H1 (cell line): ENCODE results near the gene CTXN1. TPM values are rescaled to one million over a fixed set of nuclear protein-coding genes. Genes with fewer than 3 reads are reported as not detected.

ENCODE experiments used
- CTCF ChIA-PET: fragments of 300-600 bp; sonication (Branson Sonifier 250); formaldehyde crosslinking; loops from one replicate; lab custom pipeline; 2021; ENCODE audit not compliant: partially characterized antibody; lab: Charles Lee
- POLR2A ChIA-PET: fragments of 300-600 bp; sonication (Branson Sonifier 250); formaldehyde crosslinking; loops from one replicate; lab custom pipeline; 2021; ENCODE audit warnings: inconsistent platforms; ENCODE audit not compliant: partially characterized antibody; lab: Charles Lee
- DNase-seq, 2 experiments: peaks; one replicate each; pipeline versions ENCODE4 v3.0.0 to v3.0.0-alpha.2; 2010 to 2022; ENCODE audit warnings: low spot score in 2 of 2, low read depth in 1 of 2, mixed read lengths in 1 of 2
- FAIRE-seq: peaks from 2 replicates; lab custom pipeline; 2011; peaks lifted over from hg19 to GRCh38; lab: Jason Lieb, UNC
- H2AFZ ChIP-seq: 2 replicates; pipeline ENCODE4 v1.8.1; 2012; ENCODE audit warnings: low read length, inconsistent platforms
- H2AK5ac ChIP-seq: 2 replicates; pipeline ENCODE4 v1.6.1; 2013; ENCODE audit warnings: low read depth, low read length
- H2BK120ac ChIP-seq: replicated peaks from 2 replicates; pipeline ENCODE3; 2013; ENCODE audit warnings: low read depth, low read length, inconsistent platforms
- H2BK12ac ChIP-seq: 2 replicates; pipeline ENCODE4 v1.6.1; 2013; ENCODE audit warnings: low read depth, low read length
- H2BK15ac ChIP-seq: 2 replicates; pipeline ENCODE4 v1.6.1; 2013; ENCODE audit warnings: low read length
- H2BK20ac ChIP-seq: 2 replicates; pipeline ENCODE4 v1.6.1; 2013; ENCODE audit warnings: low read length
- H2BK5ac ChIP-seq: 2 replicates; pipeline ENCODE4 v1.6.1; 2013; ENCODE audit warnings: low read depth, low read length
- H3K14ac ChIP-seq: 2 replicates; pipeline ENCODE4 v1.6.1; 2013; ENCODE audit warnings: inconsistent platforms; ENCODE audit not compliant: insufficient read length
- H3K18ac ChIP-seq: 2 replicates; pipeline ENCODE4 v1.6.1; 2013; ENCODE audit warnings: low read length; ENCODE audit errors: extremely low read depth
- H3K23ac ChIP-seq: 2 replicates; pipeline ENCODE4 v1.6.1; 2013; ENCODE audit warnings: inconsistent platforms; ENCODE audit not compliant: insufficient read length
- H3K23me2 ChIP-seq: 2 replicates; pipeline ENCODE4 v1.6.1; 2013; ENCODE audit warnings: low read depth, low read length
- H3K27ac ChIP-seq: 2 replicates; pipeline ENCODE4 v1.6.1; 2011; ENCODE audit warnings: low read depth, low read length, inconsistent platforms
- H3K27me3 ChIP-seq, 4 experiments: replicated peaks in 1 of 4; 1 replicate in 1 of 4; 2 replicates in 3 of 4; pipeline versions ENCODE4 v1.6.1 to v1.8.1; 2011 to 2013; ENCODE audit warnings: low read length in 3 of 4, mild to moderate bottlenecking in 3 of 4, inconsistent platforms in 2 of 4, mixed read lengths in 2 of 4, moderate library complexity in 1 of 4; ENCODE audit not compliant: control insufficient read depth in 3 of 4, insufficient read depth in 3 of 4; ENCODE audit errors: extremely low read depth in 1 of 4
- H3K36me3 ChIP-seq, 4 experiments: 2 replicates each; pipeline versions ENCODE4 v1.6.1 to v1.8.1; 2011 to 2013; ENCODE audit warnings: mild to moderate bottlenecking in 4 of 4, low read length in 3 of 4, moderate library complexity in 2 of 4, control low read depth in 1 of 4, inconsistent platforms in 1 of 4; ENCODE audit not compliant: insufficient read depth in 4 of 4, control insufficient read depth in 2 of 4
- H3K4ac ChIP-seq: replicated peaks from 2 replicates; pipeline ENCODE3; 2013; ENCODE audit warnings: low read length, low read depth, mixed read lengths, inconsistent platforms; ENCODE audit not compliant: insufficient read length
- H3K4me1 ChIP-seq, 4 experiments: replicated peaks in 1 of 4; 1 replicate in 1 of 4; 2 replicates in 3 of 4; pipeline versions ENCODE4 v1.6.1 to v1.8.1; 2011 to 2013; ENCODE audit warnings: low read length in 3 of 4, inconsistent platforms in 2 of 4, mixed read lengths in 1 of 4; ENCODE audit not compliant: insufficient read depth in 4 of 4, control insufficient read depth in 3 of 4
- H3K4me2 ChIP-seq, 2 experiments: 2 replicates each; pipeline versions ENCODE4 v1.6.1 to v1.8.1; 2011 to 2013; ENCODE audit warnings: low read depth in 2 of 2, low read length in 2 of 2, control low read depth in 1 of 2, inconsistent platforms in 1 of 2, mild to moderate bottlenecking in 1 of 2; ENCODE audit not compliant: insufficient read depth in 1 of 2
- H3K4me3 ChIP-seq, 4 experiments: fragments of 200-600, 300-600 bp in 1 of 4; sonication (generic), shearing (Covaris generic), sonication (Bioruptor Twin) in 1 of 4; 2 replicates each; pipeline versions ENCODE4 v1.5.1 to v1.8.1; 2011 to 2016; ENCODE audit warnings: low read length in 4 of 4, low read depth in 3 of 4, control low read depth in 2 of 4, inconsistent platforms in 2 of 4, mild to moderate bottlenecking in 2 of 4, mixed read lengths in 1 of 4, moderate library complexity in 1 of 4; ENCODE audit not compliant: insufficient read depth in 2 of 4; ENCODE audit errors: extremely low read depth in 1 of 4
- H3K56ac ChIP-seq: replicated peaks from 2 replicates; pipeline ENCODE3; 2013; ENCODE audit warnings: low read depth, mild to moderate bottlenecking, mixed read lengths, low read length, inconsistent platforms; ENCODE audit not compliant: insufficient read length
- H3K79me1 ChIP-seq: 2 replicates; pipeline ENCODE4 v1.6.1; 2013; ENCODE audit warnings: low read depth, low read length, control low read depth
- H3K79me2 ChIP-seq, 2 experiments: 2 replicates each; pipeline versions ENCODE4 v1.6.1 to v1.8.1; 2012 to 2013; ENCODE audit warnings: low read length in 2 of 2, mild to moderate bottlenecking in 2 of 2, inconsistent platforms in 1 of 2; ENCODE audit not compliant: insufficient read depth in 2 of 2, control insufficient read depth in 1 of 2
- H3K9ac ChIP-seq, 4 experiments: replicated peaks in 1 of 4; 1 replicate in 1 of 4; 2 replicates in 3 of 4; pipeline versions ENCODE4 v1.6.1 to v1.8.1; 2011 to 2013; ENCODE audit warnings: low read depth in 3 of 4, low read length in 3 of 4, control low read depth in 2 of 4, mild to moderate bottlenecking in 2 of 4, moderate library complexity in 2 of 4, inconsistent platforms in 1 of 4; ENCODE audit errors: extremely low read depth in 1 of 4
- H3K9me3 ChIP-seq, 2 experiments: 2 replicates each; pipeline versions ENCODE4 v1.6.1 to v1.8.1; 2012 to 2013; ENCODE audit warnings: mild to moderate bottlenecking in 2 of 2, moderate library complexity in 2 of 2, control low read depth in 1 of 2, inconsistent platforms in 1 of 2, low read depth in 1 of 2, low read length in 1 of 2, mixed read lengths in 1 of 2; ENCODE audit not compliant: insufficient read depth in 2 of 2
- H4K20me1 ChIP-seq, 2 experiments: replicated peaks in 1 of 2; 2 replicates each; pipeline versions ENCODE3 to v1.8.1; 2011 to 2013; ENCODE audit warnings: inconsistent platforms in 2 of 2, low read length in 2 of 2, mild to moderate bottlenecking in 1 of 2; ENCODE audit not compliant: insufficient read depth in 2 of 2, control insufficient read depth in 1 of 2
- H4K5ac ChIP-seq: 2 replicates; pipeline ENCODE4 v1.6.1; 2013; ENCODE audit warnings: low read length, low read depth, mixed read lengths, inconsistent platforms; ENCODE audit not compliant: insufficient read length
- H4K8ac ChIP-seq: 2 replicates; pipeline ENCODE4 v1.8.0; 2013; ENCODE audit warnings: mild to moderate bottlenecking, moderate library complexity, low read length, inconsistent platforms; ENCODE audit not compliant: insufficient read depth; ENCODE audit errors: extremely low read depth
- H4K91ac ChIP-seq: replicated peaks from 2 replicates; pipeline ENCODE3; 2013; ENCODE audit warnings: low read length, mixed read lengths, inconsistent platforms; ENCODE audit not compliant: insufficient read length
- CBX5 ChIP-seq: fragments of 300-800, 300-1000 bp; sonication (generic); IDR thresholded peaks from 2 replicates; pipeline ENCODE4 v1.7.1; 2016; ENCODE audit warnings: antibody characterized with exemption, low read length, low read depth
- RBBP5 ChIP-seq: IDR thresholded peaks from 2 replicates; pipeline ENCODE4 v1.7.1; 2012; ENCODE audit warnings: low read depth, mild to moderate bottlenecking, inconsistent platforms, low read length, moderate library complexity, borderline replicate concordance
- WGBS, 2 experiments: shearing (Covaris generic) in 1 of 2; methylation state at CpG; one replicate each; pipeline versions ENCODE4 v1.1.6 to v1.1.7; 2013 to 2015; ENCODE audit warnings: low lambda C conversion rate in 2 of 2, mixed read lengths in 2 of 2, inconsistent platforms in 1 of 2, low coverage in 1 of 2, missing lambda C conversion rate in 1 of 2; ENCODE audit not compliant: insufficient replicate concordance in 2 of 2, insufficient coverage in 1 of 2, insufficient read length in 1 of 2; ENCODE audit errors: extremely low coverage in 1 of 2, missing lambda C conversion rate in 1 of 2; 5-methylcytosine and 5-hydroxymethylcytosine counted together
- polyA plus RNA-seq, 7 experiments: library from polyadenylated mRNA; depleted of rRNA in 3 of 7; stranded (reverse) in 5 of 7; unstranded in 2 of 7; fragments of >200 nt in 5 of 7; fragments of 200-250 nt in 2 of 7; gene quantifications; 1 replicate in 5 of 7; 2 replicates in 1 of 7; 4 replicates in 1 of 7; pipeline versions ENCODE4 v1.2.1 to v1.2.3, GENCODE V29; 2011 to 2013; ENCODE audit warnings: missing spikeins in 2 of 7, mixed read lengths in 2 of 7
- total RNA-seq: library from RNA; stranded (reverse); fragmentation: NEBNext Ultra II Directional; extraction: Animal tissue kit (Norgen Biotek cat#: 25700); gene quantifications from 2 replicates; pipeline ENCODE4 v1.2.1, GENCODE V29; 2021

Gene CTXN1
- total and polyA plus RNA-seq, 2 of the 8 experiments (the other 6 are each of a cell fraction or from before 2014, with no cell fraction given), result 16.4 to 58.0 TPM

GRCh38 chr19:7916955-7917266, 9.0 kb downstream of the CTXN1 start:
- Histone ChIP-seq H3K79me2 (no peaks in the 10 kb centered on the region), H2BK120ac (no peak overlapping the region), H2AK5ac (no peak overlapping the region), H2BK12ac (no peak overlapping the region), H3K36me3 (peaks cover 0 to 9% (median 2%) of the 10 kb centered on the region in 4 experiments; a peak in 2 of 8 replicates), H3K4me2 (peak overlapping the region; percentile 86 to 94), H4K8ac (no peak overlapping the region), H3K9ac (no peak overlapping the region; a peak in 1 of 7 replicates), H3K23ac (no peak overlapping the region), H4K91ac (no peak overlapping the region), H2AFZ (no peak overlapping the region), H3K27me3 (peaks cover 17 to 45% (median 39%) of the 10 kb centered on the region in 4 experiments; a peak in 6 of 7 replicates), H2BK20ac (no peak overlapping the region), H2BK15ac (peak overlapping the region; percentile 31; the same call in 1 of the 2 replicates), H3K4ac (no peak overlapping the region), H2BK5ac (no peak overlapping the region), H3K23me2 (peaks cover 21% of the 10 kb centered on the region), H3K79me1 (no peaks in the 10 kb centered on the region), H3K18ac (no peak overlapping the region; the same call in 1 of the 2 replicates), H3K14ac (no peak overlapping the region), H3K27ac (no peak overlapping the region), H3K56ac (no peak overlapping the region), H3K9me3 (no peaks in the 10 kb centered on the region), H3K4me3 (peak overlapping the region; percentile 30 to 64 (median 48)), H3K4me1 (peaks cover 0 to 20% (median 12%) of the 10 kb centered on the region in 4 experiments; a peak in 5 of 7 replicates), H4K20me1 (peaks cover 8 to 10% of the 10 kb centered on the region in 2 experiments), H4K5ac (no peak overlapping the region)
- FAIRE-seq (no peak), DNase-seq (no peak)
- ChIA-PET CTCF (interaction anchor here (0.6 to 9.0 kb wide), 13 partner anchors 9 to 238 kb away, joined by 3 to 112 read pairs (median 5); partner anchors contain the start of genes MAP2K7, PRR36 and TIMM44), POLR2A (interaction anchor here (1.3 to 10.6 kb wide), 10 partner anchors 9 to 60 kb away, joined by 3 to 106 read pairs (median 8); partner anchors contain the start of genes CTXN1, LRRC8E and MAP2K7)
- TF ChIP-seq CBX5 (no peak), RBBP5 (peak; percentile 29; the same call in 1 of the 2 replicates)
- 6% methylated on average over 7 of the region's 12 CpGs; no CpG with 5 or more reads in 1 of the 2 experiments for WGBS, 2 experiments
